Left ventricle myocardium inferior (tissue), 1 donor: ENCODE results near the gene ACTR1B. TPM values are rescaled to one million over a fixed set of nuclear protein-coding genes. Genes with fewer than 3 reads are reported as not detected.
"Not testable (repeated sequence)": the region's sequence is repeated elsewhere in the genome, so short reads cannot be mapped to it uniquely, and the experiment has no call there.

Experiments
- DNase-seq: peaks from one replicate; pipeline ENCODE4 v3.0.0-alpha.2; 2020
- H3K27ac ChIP-seq: fragments of 200-600 bp; replicated peaks from 2 replicates; pipeline ENCODE4 v1.8.0; 2021
- H3K27me3 ChIP-seq: fragments of 200-600 bp; 2 replicates; pipeline ENCODE4 v1.8.0; 2021; ENCODE audit warnings: low read depth
- H3K36me3 ChIP-seq: fragments of 200-600 bp; 2 replicates; pipeline ENCODE4 v1.8.0; 2021
- H3K4me1 ChIP-seq: fragments of 200-600 bp; 2 replicates; pipeline ENCODE4 v1.8.0; 2021
- H3K4me3 ChIP-seq: fragments of 200-600 bp; 2 replicates; pipeline ENCODE4 v1.8.0; 2021; ENCODE audit warnings: mild to moderate bottlenecking, moderate library complexity
- H3K9me3 ChIP-seq: fragments of 200-600 bp; replicated peaks from 2 replicates; pipeline ENCODE4 v1.8.0; 2021
- CTCF ChIP-seq: fragments of 200-600 bp; IDR thresholded peaks from 2 replicates; pipeline ENCODE4 v1.8.0; 2021; ENCODE audit warnings: antibody characterized with exemption, mild to moderate bottlenecking, borderline replicate concordance
- intact Hi-C: fragments of 100-400 bp; cut with micrococcal nuclease; formaldehyde crosslinking; loops from one replicate; pipeline ENCODE4 v1.11.0; 2022
- total RNA-seq: library from RNA; stranded (reverse); fragmentation: NEBNext Ultra II Directional; extraction: Animal tissue kit (Norgen Biotek cat#: 25700); gene quantifications from one replicate; pipeline ENCODE4 v1.2.1, GENCODE V29; 2021
- donor health status: DM: no; HTN: yes; CAD: no; lungs with severe emphysema.

The ACTR1B gene
- total RNA-seq, 1 donor from 2014 or later, result 65.2 TPM

DNA sequence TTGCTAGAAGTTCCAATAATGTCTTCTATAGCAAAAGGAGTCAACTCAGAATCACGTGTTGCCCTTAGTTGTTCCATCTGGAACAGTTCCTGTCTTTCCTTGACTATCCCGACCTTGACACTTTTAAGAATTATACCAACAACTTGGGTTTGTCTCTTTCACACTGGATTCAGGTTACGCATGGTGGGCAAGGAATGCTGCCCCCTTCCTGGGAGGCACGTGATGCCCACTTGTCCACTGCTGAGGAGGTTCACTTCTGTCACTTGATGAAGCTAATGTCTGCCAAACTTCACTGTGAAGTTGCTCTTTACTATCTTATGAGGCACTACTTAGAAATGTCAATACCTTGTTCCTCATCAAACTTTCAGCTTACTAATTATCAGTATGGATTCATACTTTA is 12.7 kb downstream of the ACTR1B start:
- Histone ChIP-seq H3K9me3 (peaks cover 11% of the 10 kb centered on the region), H3K36me3 (peaks cover 60% of the 10 kb centered on the region), H3K27ac (peak overlapping the region; percentile 7), H3K4me1 (peaks cover 24% of the 10 kb centered on the region), H3K27me3 (no peaks in the 10 kb centered on the region), H3K4me3 (no peak overlapping the region)
- intact Hi-C loops, result no loop called here
- no peak for TF ChIP-seq CTCF
- no peak for DNase-seq

DNA sequence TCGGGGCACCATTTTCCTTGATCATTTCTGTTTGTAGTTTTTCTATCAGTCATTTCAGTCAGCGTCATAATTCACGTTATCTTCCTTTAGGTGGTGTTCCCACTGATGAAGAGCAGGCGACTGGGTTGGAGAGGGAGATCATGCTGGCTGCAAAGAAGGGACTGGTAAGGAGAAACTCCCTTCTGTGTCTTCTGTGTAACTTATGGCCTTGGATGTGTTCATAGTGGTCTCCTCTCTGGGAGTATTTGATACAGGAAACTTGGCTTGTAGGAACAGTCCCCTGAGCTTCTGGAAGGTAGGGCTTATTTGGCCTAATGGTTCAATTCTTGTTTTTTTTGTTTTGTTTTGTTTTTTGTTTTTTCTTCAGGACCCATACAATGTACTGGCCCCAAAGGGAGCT is 16.9 kb downstream of the ACTR1B start:
- no peak for DNase-seq
- Histone ChIP-seq H3K27ac (peak overlapping the region; percentile 98), H3K36me3 (peaks cover 43% of the 10 kb centered on the region), H3K4me3 (peak overlapping the region; percentile 98), H3K27me3 (no peaks in the 10 kb centered on the region), H3K9me3 (no peaks in the 10 kb centered on the region), H3K4me1 (peaks cover 38% of the 10 kb centered on the region)
- TF ChIP-seq CTCF, result no peak
- intact Hi-C loops, result no loop called here

- Histone ChIP-seq H3K9me3 (no peaks in the 10 kb centered on the region), H3K4me1 (peaks cover 38% of the 10 kb centered on the region), H3K27me3 (no peaks in the 10 kb centered on the region), H3K4me3 (peak within 1 kb of the TSS; percentile 98), H3K36me3 (peaks cover 41% of the 10 kb centered on the region), H3K27ac (peak within 1 kb of the TSS; percentile 98)
- intact Hi-C loops, result no loop called here
- no peak for TF ChIP-seq CTCF
- peak; percentile 99 for DNase-seq
Observed at GRCh38 chr2:97645695-97646629, 17.9 kb downstream of the ACTR1B start, which contains the start of gene COX5B. TSS of gene COX5B (plus strand) at chr2:97646062. CDS start at chr2:97646087, 25 bp downstream.

DNA sequence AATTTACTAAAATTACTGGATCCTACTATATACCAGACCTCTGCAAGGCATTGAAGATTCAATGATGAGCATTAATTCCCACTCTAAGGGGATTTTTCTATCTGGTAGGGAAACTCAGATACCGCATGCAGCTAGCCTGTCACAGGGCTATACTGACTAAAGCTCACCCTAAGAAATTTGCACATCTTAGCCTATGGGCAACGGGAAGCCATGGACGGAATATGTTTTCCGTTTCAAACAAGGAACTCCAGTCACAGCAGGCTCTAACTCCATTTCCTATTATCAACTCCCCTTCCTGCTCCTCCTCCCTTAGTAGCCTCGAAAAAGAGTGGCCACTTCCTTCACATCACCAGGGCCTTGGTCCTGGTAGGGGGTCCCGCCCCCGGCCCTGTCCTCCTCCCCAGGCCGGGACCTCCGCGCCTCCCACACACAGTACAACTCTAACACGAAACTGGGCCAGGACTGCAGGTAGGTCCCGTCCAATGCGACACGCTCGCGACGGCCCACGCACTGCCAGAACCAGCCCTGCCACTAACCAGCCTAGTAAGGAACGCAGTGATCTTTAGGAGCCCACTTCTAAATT is 18.6 kb downstream of the ACTR1B start:
- Histone ChIP-seq H3K9me3 (no peaks in the 10 kb centered on the region), H3K36me3 (peaks cover 33% of the 10 kb centered on the region), H3K27me3 (no peaks in the 10 kb centered on the region), H3K4me1 (peaks cover 38% of the 10 kb centered on the region), H3K4me3 (peak overlapping the region; percentile 98), H3K27ac (peak overlapping the region; percentile 98)
- no peak for TF ChIP-seq CTCF
- intact Hi-C loops, result no loop called here
- DNase-seq, result peak; percentile 41

DNA sequence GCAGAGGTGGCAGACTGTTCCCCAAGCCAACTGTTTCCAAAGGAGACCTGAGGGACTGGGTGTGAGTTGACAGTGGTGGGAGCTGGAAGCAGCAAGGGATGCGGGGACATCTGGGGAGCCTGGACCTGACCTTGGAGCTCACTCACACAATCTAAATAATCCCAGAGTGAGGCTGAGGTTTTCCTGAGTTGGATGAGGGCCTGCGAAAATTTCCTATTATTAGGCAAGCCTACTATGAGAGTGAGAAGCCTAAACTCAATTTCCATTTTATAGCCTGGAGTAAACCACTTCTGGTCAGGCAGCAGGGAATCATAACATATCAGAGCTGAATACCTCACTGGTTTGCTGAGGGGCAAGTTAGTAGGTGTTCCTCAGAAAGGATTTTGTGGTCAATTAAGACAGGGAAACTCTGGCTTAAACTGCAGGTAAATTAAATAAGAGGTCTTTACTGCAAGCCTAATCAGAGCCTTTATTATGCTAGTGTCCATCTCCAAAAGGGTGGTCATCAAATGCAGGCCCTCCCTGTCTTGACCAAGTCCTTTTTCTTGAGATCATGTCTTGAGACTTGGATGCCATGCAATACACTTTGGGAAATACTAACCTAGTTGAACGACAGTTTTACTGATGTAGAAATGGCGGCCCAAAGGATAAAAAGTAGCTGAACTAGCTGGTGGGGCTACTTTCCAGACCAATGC is 19.7 kb downstream of the ACTR1B start:
- DNase-seq, result no peak
- intact Hi-C loops, result no loop called here
- peak overlapping the region; percentile 98 for H3K27ac ChIP-seq

DNA sequence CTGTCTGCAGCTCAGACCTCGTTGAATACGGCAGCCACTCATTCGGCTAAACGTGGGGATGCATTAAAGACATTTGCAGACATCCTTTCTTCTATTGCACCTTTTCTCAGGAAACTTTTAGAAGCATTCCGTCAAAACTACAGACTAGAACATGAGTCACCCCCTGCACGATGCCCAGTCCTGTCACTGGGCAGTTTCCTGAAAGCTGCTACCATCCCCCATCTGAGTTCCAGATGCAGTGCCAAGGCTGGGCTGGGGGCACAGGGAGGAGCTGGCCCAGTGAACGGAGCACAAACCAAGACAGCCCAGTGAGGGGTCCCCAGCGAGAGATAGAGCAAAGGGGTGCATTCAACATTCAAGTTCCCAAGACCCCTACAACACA is 37.8 kb downstream of the ACTR1B start:
- H3K9me3 ChIP-seq, H3K36me3 ChIP-seq, H3K4me3 ChIP-seq, H3K27me3 ChIP-seq, DNase-seq, intact Hi-C loops, H3K27ac ChIP-seq, H3K4me1 ChIP-seq: not testable (repeated sequence)

More for the DNA sequence above, 19.7 kb downstream of the ACTR1B start:
- H3K9me3 ChIP-seq, result no peaks in the 10 kb centered on the region
- no peaks in the 10 kb centered on the region for H3K27me3 ChIP-seq
- H3K4me1 ChIP-seq, result peaks cover 38% of the 10 kb centered on the region
- peaks cover 23% of the 10 kb centered on the region for H3K36me3 ChIP-seq
- no peak overlapping the region for H3K4me3 ChIP-seq
- TF ChIP-seq CTCF, result no peak

DNA sequence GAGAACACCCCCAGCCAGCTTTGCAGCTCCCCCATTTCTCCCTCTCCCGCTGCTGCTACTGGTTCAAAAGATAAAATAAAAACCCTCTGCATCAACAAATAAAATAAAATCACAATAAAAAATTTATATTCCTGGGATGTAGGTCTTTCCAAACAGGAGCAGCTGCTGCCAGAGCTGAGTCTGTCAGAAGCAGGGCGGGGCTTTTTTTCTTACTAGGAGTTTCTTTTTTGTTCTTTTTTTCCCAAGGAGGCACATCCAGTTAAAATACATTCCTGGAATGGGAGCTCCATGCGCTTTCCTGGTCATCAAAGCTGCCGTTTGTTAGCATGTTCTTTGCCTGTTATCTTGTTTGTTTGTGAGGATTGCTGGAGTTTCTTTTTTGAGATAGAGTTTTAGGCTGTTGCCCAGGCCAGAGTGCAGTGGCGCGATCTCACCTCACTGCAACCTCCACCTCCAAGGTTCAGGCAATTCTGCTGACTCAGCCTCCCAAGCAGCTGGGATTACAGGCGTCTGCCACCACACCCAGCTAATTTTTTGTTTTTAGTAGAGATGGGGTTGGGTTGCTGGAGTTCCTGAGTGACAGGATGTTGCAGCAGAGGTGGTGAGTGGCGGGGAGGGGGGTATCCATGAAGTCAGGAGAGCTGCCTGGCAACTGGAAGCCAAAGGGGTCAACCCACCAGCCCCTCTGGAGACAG is 38.3 kb downstream of the ACTR1B start:
- intact Hi-C loops, H3K36me3 ChIP-seq, H3K9me3 ChIP-seq, H3K4me1 ChIP-seq, H3K4me3 ChIP-seq, H3K27ac ChIP-seq, H3K27me3 ChIP-seq, DNase-seq: not testable (repeated sequence)

DNA sequence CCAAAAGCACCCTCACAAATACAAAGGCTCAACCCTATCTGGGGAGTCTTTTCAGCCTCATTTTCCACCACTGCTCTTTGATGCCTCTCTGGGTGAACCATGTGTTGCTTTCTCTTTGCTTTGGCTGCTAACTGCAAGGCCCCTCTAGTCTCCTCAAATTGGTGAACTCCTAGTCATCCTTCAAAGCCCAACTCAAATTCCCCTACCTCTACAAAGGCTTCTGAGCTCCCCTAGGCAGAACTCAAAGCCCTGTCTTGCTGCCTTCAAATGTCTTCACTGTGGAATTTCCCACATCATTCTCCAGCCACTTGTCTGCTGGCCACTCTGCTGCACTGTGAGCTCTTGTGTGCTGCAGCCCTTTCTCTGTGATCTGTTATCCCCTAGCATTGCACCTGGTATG is 40.9 kb downstream of the ACTR1B start:
- H3K36me3 ChIP-seq, DNase-seq, H3K27me3 ChIP-seq, H3K9me3 ChIP-seq, H3K4me1 ChIP-seq, intact Hi-C loops, H3K4me3 ChIP-seq, H3K27ac ChIP-seq: not testable (repeated sequence)
